Eye (tissue), 1 donor: Measurements from ENCODE around the gene SH3RF3.

Source experiments
- DNase-seq: peaks from one replicate; pipeline ENCODE4 v3.0.0-alpha.2; 2015

Gene SH3RF3

GRCh38 chr2:109344270-109344805 lies 215.3 kb downstream of the SH3RF3 start:
- DNase-seq: no peak

- DNase-seq: no peak
These were observed 216.1 kb downstream of the SH3RF3 start for GRCh38 chr2:109345091-109345490.

- DNase-seq: no peak
These were observed 216.9 kb downstream of the SH3RF3 start for GRCh38 chr2:109345653-109346480.

GRCh38 chr2:109346601-109347228 lies 217.7 kb downstream of the SH3RF3 start:
- DNase-seq: no peak

GRCh38 chr2:109347626-109348025 lies 218.6 kb downstream of the SH3RF3 start:
- DNase-seq: no peak

- no peak for DNase-seq
These were observed 219.2 kb downstream of the SH3RF3 start for GRCh38 chr2:109348190-109348589.

GRCh38 chr2:109348671-109349502 lies 219.9 kb downstream of the SH3RF3 start:
- DNase-seq: peak; percentile 63

- peak; percentile 46 for DNase-seq
These were observed 220.8 kb downstream of the SH3RF3 start for GRCh38 chr2:109349503-109350465.

- DNase-seq: no peak
These were observed 221.5 kb downstream of the SH3RF3 start for GRCh38 chr2:109350526-109350925.

- DNase-seq: peak; percentile 44
These were observed 222.3 kb downstream of the SH3RF3 start for GRCh38 chr2:109351164-109351756.

- DNase-seq: no peak
These were observed 223.3 kb downstream of the SH3RF3 start for GRCh38 chr2:109352056-109352897.

- no peak for DNase-seq
These were observed 224.1 kb downstream of the SH3RF3 start for GRCh38 chr2:109352898-109353689.

- no peak for DNase-seq
These were observed 225.1 kb downstream of the SH3RF3 start for GRCh38 chr2:109353806-109354745.

GRCh38 chr2:109355192-109355843 lies 226.3 kb downstream of the SH3RF3 start:
- DNase-seq: no peak

GRCh38 chr2:109356324-109357035 lies 227.5 kb downstream of the SH3RF3 start:
- DNase-seq: no peak

- DNase-seq: no peak
These were observed 235.2 kb downstream of the SH3RF3 start for GRCh38 chr2:109364217-109364616.

GRCh38 chr2:109365131-109365530 lies 236.1 kb downstream of the SH3RF3 start:
- no peak for DNase-seq
